ENCODE measurements around the gene SQSTM1. TPM values are rescaled to one million over a fixed set of nuclear protein-coding genes. Genes with fewer than 3 reads are reported as not detected.
A peak's percentile ranks its signal among the peaks of the same experiment; 100 is the strongest.
"Not testable (repeated sequence)": the region's sequence is repeated elsewhere in the genome, so short reads cannot be mapped to it uniquely, and the experiment has no call there.

The SQSTM1 gene
- total RNA-seq = 437 TPM
- long read RNA-seq, transcript SQSTM1-201 (7 exons, 2,253 nt) = minor isoform, 15 of 644 reads
- long read RNA-seq, transcript SQSTM1-202 (8 exons, 2,986 nt) = major isoform, 454 of 644 reads
- long read RNA-seq, partial matches to known transcripts = 42 of 644 reads
- long read RNA-seq, other reads (novel, unspliced or antisense) = 130 of 644 reads

- peak; percentile 91 for DNase-seq
- intact Hi-C loops (cut with DNase I) = loop anchor here (5.0 kb wide), 1 partner anchor 37 kb away; the partner anchor contains the start of gene MRNIP
These were observed at the start of gene SQSTM1 for GRCh38 chr5:179820483-179821297. TSS of gene SQSTM1 (plus strand) at chr5:179820905. CDS start at chr5:179820937, 32 bp downstream.

GRCh38 chr5:179771311-179771895 is 49.3 kb upstream of the SQSTM1 start:
- ATAC-seq (ENCODE audit: poor library complexity) (no peak), DNase-seq (no peak)
- intact Hi-C loops (cut with DNase I) = no loop called here

More at GRCh38 chr5:179820483-179821297, at the start of gene SQSTM1:
- peak; percentile 76 for ATAC-seq (ENCODE audit: poor library complexity)

DNA sequence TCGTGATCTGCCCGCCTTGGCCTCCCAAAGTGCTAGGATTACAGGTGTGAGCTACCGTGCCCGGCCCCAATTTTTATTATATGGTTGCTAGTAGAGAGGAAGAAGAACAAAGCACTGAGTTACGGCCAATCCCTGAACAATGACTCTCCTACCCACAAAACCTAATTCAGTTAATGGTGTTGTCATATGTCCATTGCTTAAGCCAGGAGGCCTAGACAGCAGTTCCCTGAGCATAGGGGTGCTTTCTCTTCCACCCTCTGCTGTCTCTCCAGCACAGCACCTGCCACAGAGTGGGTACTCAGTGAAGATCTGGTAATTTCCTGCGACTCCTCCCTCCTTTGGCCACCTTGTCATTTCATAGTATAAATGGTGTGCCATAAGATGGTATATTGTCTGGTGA is 48.4 kb upstream of the SQSTM1 start:
- no peak for DNase-seq
- no peak for ATAC-seq (ENCODE audit: poor library complexity)
- intact Hi-C loops (cut with DNase I) = no loop called here

- ATAC-seq (ENCODE audit: poor library complexity) (no peak), DNase-seq (no peak)
- intact Hi-C loops (cut with DNase I) = no loop called here
These were observed 47.0 kb upstream of the SQSTM1 start for GRCh38 chr5:179773686-179774040.

- DNase-seq = no peak
- no peak for ATAC-seq (ENCODE audit: poor library complexity)
- intact Hi-C loops (cut with DNase I) = no loop called here
These were observed 46.3 kb upstream of the SQSTM1 start for GRCh38 chr5:179774442-179774841.

DNA sequence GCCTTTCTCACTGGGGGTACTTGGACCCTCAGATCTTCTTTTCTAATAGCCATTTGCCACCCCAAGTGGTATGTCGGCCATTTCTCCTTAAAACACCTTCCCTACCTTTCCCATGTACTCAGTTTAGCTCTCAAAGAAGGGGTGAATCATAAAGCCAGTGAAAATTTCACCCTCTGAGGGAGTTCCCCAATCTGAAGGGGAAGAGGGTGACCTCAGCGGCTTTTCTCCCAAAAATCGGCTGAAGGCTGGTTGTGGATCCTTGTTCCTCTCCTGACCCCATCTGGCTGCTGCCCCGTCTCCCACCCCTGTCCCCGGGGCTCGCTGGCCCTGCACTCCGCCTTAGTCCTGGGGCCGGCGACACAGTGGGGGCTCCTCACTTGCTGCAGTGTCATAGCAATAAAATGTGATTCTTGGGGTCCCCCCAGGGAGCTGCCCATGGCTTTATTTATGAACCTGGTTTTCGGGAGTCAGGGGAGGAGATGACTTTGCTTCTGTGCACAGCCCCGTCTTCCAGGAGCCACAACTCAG is 44.2 kb upstream of the SQSTM1 start:
- ATAC-seq (ENCODE audit: poor library complexity) (peak; percentile 36), DNase-seq (no peak)
- intact Hi-C loops (cut with DNase I) = no loop called here

- ATAC-seq (ENCODE audit: poor library complexity) (no peak), DNase-seq (peak; percentile 31)
- intact Hi-C loops (cut with DNase I) = no loop called here
These were observed 43.2 kb upstream of the SQSTM1 start for GRCh38 chr5:179777456-179777855.

- ATAC-seq (ENCODE audit: poor library complexity) (peak; percentile 26), DNase-seq (peak; percentile 30)
- intact Hi-C loops (cut with DNase I) = no loop called here
These were observed 42.8 kb upstream of the SQSTM1 start for GRCh38 chr5:179777909-179778308.

- DNase-seq (no peak), ATAC-seq (ENCODE audit: poor library complexity) (no peak)
- intact Hi-C loops (cut with DNase I) = no loop called here
These were observed 42.1 kb upstream of the SQSTM1 start for GRCh38 chr5:179778591-179778990.

GRCh38 chr5:179779826-179780225 is 40.9 kb upstream of the SQSTM1 start:
- ATAC-seq (ENCODE audit: poor library complexity) = no peak
- intact Hi-C loops (cut with DNase I) = no loop called here
- DNase-seq = peak; percentile 24

DNA sequence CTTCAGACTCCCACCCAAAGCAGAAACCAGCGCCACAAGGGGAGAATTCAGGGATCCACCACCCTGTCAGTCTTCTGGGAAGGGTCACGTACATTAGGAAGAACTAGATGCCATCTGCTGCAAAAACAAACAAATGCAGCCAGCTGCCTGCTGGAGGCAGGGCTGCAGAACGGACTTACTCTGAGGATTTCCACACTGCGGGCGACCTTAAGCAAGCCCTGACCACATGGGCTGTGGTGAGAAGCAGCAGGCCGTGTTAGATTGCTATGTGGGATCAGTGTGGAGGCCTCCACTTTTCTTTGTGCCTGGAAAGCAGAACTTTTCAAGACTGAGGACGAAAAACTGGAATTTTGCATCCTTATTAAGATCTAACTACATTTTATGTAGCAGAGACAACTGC is 40.3 kb upstream of the SQSTM1 start:
- peak; percentile 58 for DNase-seq
- intact Hi-C loops (cut with DNase I) = no loop called here
- ATAC-seq (ENCODE audit: poor library complexity) = peak; percentile 30

- intact Hi-C loops (cut with DNase I) = no loop called here
- DNase-seq = peak; percentile 19
- ATAC-seq (ENCODE audit: poor library complexity) = peak; percentile 29
These were observed 38.9 kb upstream of the SQSTM1 start for GRCh38 chr5:179781846-179782245.

DNA sequence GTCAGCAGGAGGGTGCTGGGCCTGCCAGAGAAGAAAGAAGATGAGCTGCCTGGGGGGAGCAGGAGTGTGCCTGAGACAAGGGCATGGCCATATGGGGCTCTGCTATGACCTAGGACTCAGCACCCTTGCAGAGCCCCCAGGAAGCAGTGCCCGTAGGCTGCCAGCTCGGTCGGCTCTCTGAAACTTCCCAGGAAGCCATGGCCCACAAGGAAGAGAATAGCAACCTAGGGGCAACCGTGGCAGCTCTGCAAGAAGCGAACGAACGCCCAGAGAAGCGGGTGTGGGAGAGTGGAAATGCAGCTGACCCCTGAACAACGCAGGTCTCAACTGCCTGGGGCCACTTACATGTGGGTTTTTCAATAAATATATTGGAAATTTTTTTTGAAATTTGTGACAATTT is 37.6 kb upstream of the SQSTM1 start:
- no peak for DNase-seq
- no peak for ATAC-seq (ENCODE audit: poor library complexity)
- intact Hi-C loops (cut with DNase I) = no loop called here

GRCh38 chr5:179786861-179787260 is 33.8 kb upstream of the SQSTM1 start:
- DNase-seq (no peak), ATAC-seq (ENCODE audit: poor library complexity) (no peak)
- intact Hi-C loops (cut with DNase I) = no loop called here

DNA sequence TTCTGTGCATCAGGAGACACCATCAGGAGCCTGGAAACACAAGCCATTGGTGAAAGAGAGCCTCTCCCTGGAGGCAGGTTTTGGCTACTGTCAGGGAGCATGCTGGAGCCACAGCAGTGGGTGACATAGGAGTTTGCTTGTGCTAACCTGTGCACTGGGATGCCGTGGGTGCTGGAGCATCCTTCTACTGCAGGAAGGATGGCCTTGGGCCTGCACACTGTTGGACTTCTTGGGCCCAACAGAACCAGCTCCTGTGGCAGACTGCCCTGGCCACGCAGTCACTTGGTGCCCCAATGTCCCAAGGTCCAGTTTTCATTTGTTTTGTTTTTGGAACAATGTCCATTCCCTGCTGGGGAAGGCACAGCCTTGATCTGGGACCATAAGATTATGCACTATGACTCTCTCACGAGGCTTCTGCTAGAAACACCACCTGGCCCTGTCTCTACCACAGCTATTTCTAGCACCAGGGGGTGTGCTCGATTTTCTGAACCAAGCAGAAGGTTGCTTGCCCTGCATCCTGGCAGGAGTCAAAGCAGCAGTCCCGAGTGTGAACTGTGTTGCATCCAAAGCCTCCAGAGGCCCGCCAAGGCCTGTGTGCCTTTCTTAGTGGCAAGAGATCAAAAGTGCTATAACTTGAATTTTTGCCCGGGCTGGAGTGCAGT is 32.4 kb upstream of the SQSTM1 start:
- no peak for ATAC-seq (ENCODE audit: poor library complexity)
- DNase-seq = no peak

GRCh38 chr5:179789278-179789677 is 31.4 kb upstream of the SQSTM1 start:
- intact Hi-C loops (cut with DNase I); ATAC-seq (ENCODE audit: poor library complexity): not testable (repeated sequence)

More for the DNA sequence above, 32.4 kb upstream of the SQSTM1 start:
- intact Hi-C loops (cut with DNase I) = no loop called here

DNA sequence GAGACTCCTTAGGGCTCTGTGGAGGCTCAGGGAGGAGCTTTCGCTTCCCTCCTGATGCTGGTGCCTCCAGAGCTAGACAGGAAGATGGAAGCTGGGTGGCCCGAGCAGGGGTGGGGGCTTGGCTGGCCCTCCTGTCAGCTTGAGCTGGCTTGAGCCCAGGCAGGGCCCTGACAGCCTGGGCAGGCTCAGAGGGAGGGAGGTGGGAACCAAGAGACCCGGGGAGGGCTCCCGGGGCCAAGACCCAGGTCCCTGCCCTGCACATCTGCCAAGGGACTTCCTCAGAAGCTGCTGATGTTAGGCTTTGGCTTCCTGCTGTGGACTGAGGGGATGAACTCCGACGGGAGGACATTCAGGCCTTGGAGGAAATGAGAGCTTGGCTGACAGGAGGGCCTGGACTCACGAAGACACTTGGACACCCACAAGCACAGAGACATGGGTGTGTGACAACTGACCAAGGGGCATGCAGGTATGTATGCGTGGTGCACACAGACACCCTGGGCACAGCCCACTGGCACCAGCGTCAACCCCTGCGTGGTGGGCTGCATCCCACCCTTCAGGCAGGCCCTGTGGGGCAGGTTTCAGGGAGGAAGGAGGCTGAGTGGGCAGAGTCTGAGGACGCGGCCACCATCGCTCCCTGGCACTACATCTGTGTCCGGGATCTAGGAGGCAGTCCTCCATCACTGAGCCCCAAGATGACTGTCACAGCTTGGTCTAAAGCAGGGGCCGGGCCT is 28.7 kb upstream of the SQSTM1 start:
- DNase-seq (peak; percentile 78), ATAC-seq (ENCODE audit: poor library complexity) (no peak)
- intact Hi-C loops (cut with DNase I) = loop anchor here (10.0 kb wide), 1 partner anchor 117 kb away; no protein-coding TSS in a partner anchor

More at GRCh38 chr5:179789278-179789677, 31.4 kb upstream of the SQSTM1 start:
- DNase-seq = not testable (repeated sequence)

Measured in Right ventricle myocardium superior (tissue), 1 donor.